ENCODE results near the gene INHBC.
A peak's percentile ranks its signal among the peaks of the same experiment; 100 is the strongest.

Gene INHBC

GRCh38 chr12:57430112-57430930, 4.3 kb upstream of the INHBC start (continued):
- TF ChIP-seq ZXDB (tag by site-specific recombination; IDR thresholded peaks at IDR 0.05): 0 out of 2 replicates have a peak, but pooled peaks have one; percentile 38
- TF ChIP-seq ZNF16 (tag by site-specific recombination; IDR thresholded peaks at IDR 0.05; ENCODE audit: low read depth): no peak
- 0 out of 2 replicates have a peak, but pooled peaks have one; percentile 16 for TF ChIP-seq ZNF366 (tag by site-specific recombination; conservative IDR thresholded peaks at IDR 0.05)
- peak; percentile 29 for TF ChIP-seq ZBTB8A (tag by site-specific recombination; IDR thresholded peaks at IDR 0.05)
- 0 out of 2 replicates have a peak, but pooled peaks have one; percentile 7 for TF ChIP-seq INSM2 (tag by site-specific recombination; IDR thresholded peaks at IDR 0.05)

GRCh38 chr12:57430931-57431566, 3.5 kb upstream of the INHBC start, which contains the start of gene R3HDM2:
Gene R3HDM2, minus strand, starts transcription at chr12:57431043. Its CDS starts 120,615 bp downstream, at chr12:57310428.
- H3K4me3 ChIP-seq (ENCODE audit: low read depth, low read length): peak within 1 kb of the TSS; percentile 47
- H3K4me1 ChIP-seq (ENCODE audit: control insufficient read depth, insufficient read depth, low read length): no peaks in the 10 kb centered on the region; the same call in 1 of the 2 replicates
- peaks cover 0 to under 1% of the 10 kb centered on the region in 2 experiments; a peak in 1 of 3 replicates for H3K36me3 ChIP-seq (ENCODE audit: control insufficient read depth in 2 of 2, insufficient read depth in 1 of 2, low read length in 2 of 2)
- ChIA-PET CTCF (interaction anchor here (6.8 kb wide), 1 partner anchor 23 kb away, joined by 45 read pairs; the partner anchor contains the start of gene INHBE), POLR2A (interaction anchor here (0.6 to 1.1 kb wide), 2 partner anchors 201 to 262 kb away, joined by 3 to 5 read pairs; partner anchors contain the start of gene SHMT2)
- no peaks in the 10 kb centered on the region for H3K9me3 ChIP-seq (ENCODE audit: control insufficient read depth, insufficient read depth, low read depth, low read length)
- peak within 1 kb of the TSS; percentile 88 for H3K27ac ChIP-seq (ENCODE audit: extremely low read depth, low read depth, low read length)
- TF ChIP-seq GLI4 (tag by site-specific recombination; IDR thresholded peaks at IDR 0.05): no peak
- TF ChIP-seq SP3 (tag by site-specific recombination; IDR thresholded peaks at IDR 0.05): peak; percentile 66
- TF ChIP-seq ZNF549 (tag by site-specific recombination; IDR thresholded peaks at IDR 0.05): no peak
- TF ChIP-seq KLF8 (tag by site-specific recombination; IDR thresholded peaks at IDR 0.05): no peak; the same call in 1 of the 2 replicates
- no peak for TF ChIP-seq AEBP2 (tag by site-specific recombination; IDR thresholded peaks at IDR 0.05; ENCODE audit: borderline replicate concordance)
- peak; percentile 30; the same call in 1 of the 2 replicates for TF ChIP-seq ZNF394 (tag by site-specific recombination; IDR thresholded peaks at IDR 0.05; ENCODE audit: borderline replicate concordance)
- TF ChIP-seq ZNF155 (tag by site-specific recombination; IDR thresholded peaks at IDR 0.05): no peak
- TF ChIP-seq ZNF677 (tag by site-specific recombination; IDR thresholded peaks at IDR 0.05): no peak
- no peak for TF ChIP-seq ZNF266 (tag by site-specific recombination; IDR thresholded peaks at IDR 0.05; ENCODE audit: low read depth)
- no peak for TF ChIP-seq FEZF1 (tag by site-specific recombination; IDR thresholded peaks at IDR 0.05)
- peak; percentile 57 for TF ChIP-seq ZNF660 (tag by site-specific recombination; IDR thresholded peaks at IDR 0.05)
- TF ChIP-seq ZNF776 (tag by site-specific recombination; IDR thresholded peaks at IDR 0.05; ENCODE audit: borderline replicate concordance): no peak
- TF ChIP-seq ZNF221 (tag by site-specific recombination; IDR thresholded peaks at IDR 0.05; ENCODE audit: borderline replicate concordance): no peak
- no peak for TF ChIP-seq OVOL3 (tag by site-specific recombination; IDR thresholded peaks at IDR 0.05)
- TF ChIP-seq ZFHX2 (tag by site-specific recombination; conservative IDR thresholded peaks at IDR 0.05): no peak
- no peak for TF ChIP-seq ZNF558 (tag by site-specific recombination; IDR thresholded peaks at IDR 0.05)
- TF ChIP-seq ZNF791 (tag by site-specific recombination; IDR thresholded peaks at IDR 0.05): no peak
- 0 out of 2 replicates have a peak, but pooled peaks have one; percentile 21 for TF ChIP-seq WT1 (tag by site-specific recombination; IDR thresholded peaks at IDR 0.05)
- no peak for TF ChIP-seq ZNF18 (tag by site-specific recombination; IDR thresholded peaks at IDR 0.05)
- TF ChIP-seq ZNF513 (tag by site-specific recombination; IDR thresholded peaks at IDR 0.05): no peak
- TF ChIP-seq ZFP69B (tag by site-specific recombination; IDR thresholded peaks at IDR 0.05): peak; percentile 76; the same call in 1 of the 2 replicates
- no peak for TF ChIP-seq YY1 (tag by site-specific recombination; IDR thresholded peaks at IDR 0.05)
- no peak for TF ChIP-seq BCL11B (tag by site-specific recombination; IDR thresholded peaks at IDR 0.05; ENCODE audit: low read depth)
- no peak for TF ChIP-seq ZNF426 (tag by site-specific recombination; IDR thresholded peaks at IDR 0.05)
- TF ChIP-seq ZNF202 (tag by site-specific recombination; IDR thresholded peaks at IDR 0.05; ENCODE audit: borderline replicate concordance): no peak
